ACC112 (cell line): ENCODE measurements around the gene U2SURP.
"Not testable (repeated sequence)": the region's sequence is repeated elsewhere in the genome, so short reads cannot be mapped to it uniquely, and the experiment has no call there.

Experiments used
- H2AFZ ChIP-seq: fragments of 200-600 bp; sonication (generic); one replicate; pipeline ENCODE4 v1.6.0; 2017; ENCODE audit warnings: antibody characterized with exemption, low read length; ENCODE audit not compliant: unreplicated experiment
- H3K27ac ChIP-seq: fragments of 200-600 bp; sonication (generic); 2 replicates; pipeline ENCODE4 v1.5.1; 2014; ENCODE audit warnings: low read depth, mild to moderate bottlenecking, antibody characterized with exemption, low read length, moderate library complexity
- H3K27me3 ChIP-seq: fragments of 200-600 bp; sonication (generic); 2 replicates; pipeline ENCODE4 v1.6.1; 2014; ENCODE audit warnings: mild to moderate bottlenecking, antibody characterized with exemption, low read length, moderate library complexity, mixed read lengths; ENCODE audit not compliant: insufficient read depth
- H3K36me3 ChIP-seq: fragments of 200-600 bp; sonication (generic); 2 replicates; pipeline ENCODE4 v1.6.1; 2016; ENCODE audit warnings: mild to moderate bottlenecking, antibody characterized with exemption, low read length, moderate library complexity, mixed read lengths; ENCODE audit not compliant: insufficient read depth
- H3K4me1 ChIP-seq: fragments of 200-600 bp; sonication (generic); one replicate; pipeline ENCODE4 v1.6.1; 2016; ENCODE audit warnings: low read length, mixed read lengths; ENCODE audit not compliant: insufficient read depth, unreplicated experiment, control insufficient read depth
- H3K4me3 ChIP-seq: fragments of 200-600 bp; sonication (generic); 2 replicates; pipeline ENCODE4 v1.5.1; 2014; ENCODE audit warnings: mild to moderate bottlenecking, low read depth, low read length
- H3K79me2 ChIP-seq: fragments of 200-600 bp; sonication (generic); one replicate; pipeline ENCODE4 v1.6.0; 2016; ENCODE audit warnings: low read length; ENCODE audit not compliant: control insufficient read depth, unreplicated experiment, insufficient read depth

Gene U2SURP

DNA sequence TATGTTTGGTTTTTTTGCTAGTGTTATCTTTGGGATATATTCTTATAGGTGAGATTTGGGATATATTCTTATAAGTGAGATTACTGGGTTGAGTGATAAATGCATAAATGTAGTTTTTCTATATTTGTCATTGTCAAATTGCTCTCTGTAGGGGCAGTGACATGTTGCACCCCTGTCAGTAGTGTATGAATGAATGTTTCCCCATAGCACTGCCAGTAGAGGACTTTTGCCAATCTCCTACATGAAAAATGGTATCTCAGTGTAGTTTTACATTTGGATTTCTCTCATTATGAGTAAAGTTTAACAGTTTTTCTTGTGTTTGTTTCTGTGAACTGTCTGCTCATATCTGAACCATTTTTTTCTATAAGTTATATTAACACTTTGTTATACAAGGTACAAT, 13.6 kb downstream of the U2SURP start:
- Histone ChIP-seq H3K4me3 (no peak overlapping the region), H2AFZ (no peak overlapping the region), H3K27ac (no peak overlapping the region), H3K27me3 (no peaks in the 10 kb centered on the region), H3K79me2 (peaks cover 58% of the 10 kb centered on the region), H3K36me3 (peaks cover 34% of the 10 kb centered on the region), H3K4me1 (peaks cover 10% of the 10 kb centered on the region)

DNA sequence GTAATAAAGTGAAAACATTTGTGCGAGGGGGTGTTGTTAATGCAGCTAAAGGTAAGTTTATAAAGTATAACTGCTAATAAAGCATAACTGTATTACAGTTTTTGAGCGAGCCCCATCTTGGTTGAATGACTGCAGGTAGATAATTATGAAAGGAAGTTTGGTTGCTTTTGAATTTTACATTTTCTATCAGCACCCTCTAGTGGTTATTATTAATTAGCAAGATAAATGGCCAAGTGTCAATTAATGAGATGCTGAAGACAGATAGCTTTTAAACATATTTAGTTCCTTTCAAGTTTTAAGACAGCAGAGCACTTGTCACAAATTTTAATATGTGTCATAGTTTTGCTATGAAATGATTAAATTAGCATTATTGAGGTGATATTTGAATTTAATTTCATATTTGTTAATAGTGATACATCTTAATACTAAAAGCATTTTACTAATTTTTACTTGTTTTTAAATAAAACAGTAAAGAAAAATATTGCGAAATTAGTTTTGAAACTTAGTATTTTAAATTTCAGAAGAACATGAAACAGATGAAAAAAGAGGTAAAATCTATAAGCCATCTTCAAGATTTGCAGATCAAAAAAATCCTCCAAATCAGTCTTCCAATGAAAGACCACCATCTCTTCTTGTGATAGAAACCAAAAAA, 15.1 kb downstream of the U2SURP start:
- Histone ChIP-seq H3K79me2 (peaks cover 45% of the 10 kb centered on the region), H2AFZ (no peak overlapping the region), H3K36me3 (peaks cover 42% of the 10 kb centered on the region), H3K27ac (no peak overlapping the region), H3K27me3 (no peaks in the 10 kb centered on the region), H3K4me3 (no peak overlapping the region), H3K4me1 (no peaks in the 10 kb centered on the region)

DNA sequence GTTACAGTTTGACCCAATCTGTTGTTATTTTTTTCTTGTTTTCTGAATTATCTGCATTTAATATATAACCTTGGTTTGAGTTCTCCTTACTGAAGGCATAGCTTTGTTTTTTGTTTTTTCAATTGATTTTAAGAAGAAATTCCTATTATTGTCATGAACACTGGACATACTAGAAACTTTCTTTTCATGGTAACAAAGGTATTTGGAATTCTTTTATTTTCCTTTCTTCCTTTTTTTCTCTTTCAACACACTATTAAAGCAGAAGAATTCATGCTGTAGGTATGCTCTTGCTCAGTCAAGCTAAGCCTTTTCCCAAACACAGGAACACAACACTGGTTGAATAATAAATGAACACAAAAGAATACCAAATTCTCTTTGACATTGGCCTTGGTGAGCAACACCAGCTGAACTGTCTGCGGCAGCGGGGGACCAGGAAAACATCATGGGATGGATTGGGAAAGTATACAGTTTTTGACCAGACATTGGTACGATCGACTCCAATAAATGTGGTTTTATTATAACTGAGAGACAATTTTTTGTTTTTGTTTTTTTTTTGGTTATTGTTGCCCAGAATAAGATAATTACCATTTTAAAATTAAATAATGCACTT, 23.1 kb downstream of the U2SURP start:
- H3K36me3 ChIP-seq, result peaks cover 62% of the 10 kb centered on the region
- H3K4me3 ChIP-seq, result no peak overlapping the region
- H3K27me3 ChIP-seq, result no peaks in the 10 kb centered on the region
- H2AFZ ChIP-seq, result no peak overlapping the region
- no peaks in the 10 kb centered on the region for H3K4me1 ChIP-seq
- no peak overlapping the region for H3K27ac ChIP-seq
- H3K79me2 ChIP-seq, result peaks cover 8% of the 10 kb centered on the region

DNA sequence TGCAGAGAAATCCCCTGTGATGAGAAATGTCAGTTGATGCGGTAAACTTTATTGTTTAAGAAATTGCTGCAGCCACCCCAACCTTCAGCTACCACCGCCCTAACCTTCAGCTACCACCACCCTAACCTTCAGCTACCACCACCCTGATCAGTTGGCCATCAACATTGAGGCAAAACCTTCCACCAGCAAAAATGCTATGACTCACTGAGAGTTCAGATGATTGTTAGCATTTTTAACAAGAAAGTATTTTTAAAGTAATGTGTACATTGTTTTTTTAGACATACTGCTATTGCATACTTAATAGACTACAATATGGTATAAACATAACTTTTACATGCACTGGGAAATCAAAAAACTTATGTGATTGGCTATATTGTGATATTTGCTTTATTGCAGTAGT, 30.0 kb downstream of the U2SURP start:
- H3K36me3 ChIP-seq, result peaks cover 69% of the 10 kb centered on the region
- H3K4me3 ChIP-seq, result no peak overlapping the region
- H2AFZ ChIP-seq, result no peak overlapping the region
- H3K27ac ChIP-seq, result no peak overlapping the region
- H3K79me2 ChIP-seq, result peaks cover 3% of the 10 kb centered on the region
- H3K4me1 ChIP-seq, result peaks cover 28% of the 10 kb centered on the region
- no peaks in the 10 kb centered on the region for H3K27me3 ChIP-seq

DNA sequence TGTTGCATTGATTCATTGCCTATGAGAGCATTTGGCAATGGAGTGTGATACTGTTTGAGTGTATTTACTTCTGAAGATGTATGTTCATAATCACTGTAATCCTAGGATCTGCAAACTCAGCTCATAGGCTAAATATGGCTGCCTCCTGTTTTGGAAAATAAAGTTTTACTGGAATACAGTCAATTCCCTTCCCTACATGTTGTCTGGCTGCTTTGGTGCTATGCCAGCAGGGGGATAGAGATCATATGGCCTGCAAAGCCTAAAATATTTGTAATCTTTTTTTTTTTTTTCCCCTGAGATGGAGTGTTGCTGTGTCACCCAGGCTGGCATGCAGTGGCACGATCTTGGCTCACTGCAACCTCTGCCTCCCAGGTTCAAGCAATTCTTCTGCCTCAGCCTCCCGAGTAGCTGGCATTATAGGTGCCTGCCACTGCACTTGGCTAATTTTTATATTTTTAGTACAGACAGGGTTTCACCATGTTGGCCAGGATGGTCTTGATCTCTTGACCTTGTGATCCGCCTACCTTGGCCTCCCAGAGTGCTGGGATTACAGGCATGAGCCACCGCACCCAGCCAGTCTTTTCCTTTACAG, 30.5 kb downstream of the U2SURP start:
- H2AFZ ChIP-seq, H3K27ac ChIP-seq, H3K27me3 ChIP-seq, H3K4me3 ChIP-seq, H3K79me2 ChIP-seq: not testable (repeated sequence)
- Histone ChIP-seq H3K36me3 (peaks cover 70% of the 10 kb centered on the region), H3K4me1 (peaks cover 29% of the 10 kb centered on the region)

DNA sequence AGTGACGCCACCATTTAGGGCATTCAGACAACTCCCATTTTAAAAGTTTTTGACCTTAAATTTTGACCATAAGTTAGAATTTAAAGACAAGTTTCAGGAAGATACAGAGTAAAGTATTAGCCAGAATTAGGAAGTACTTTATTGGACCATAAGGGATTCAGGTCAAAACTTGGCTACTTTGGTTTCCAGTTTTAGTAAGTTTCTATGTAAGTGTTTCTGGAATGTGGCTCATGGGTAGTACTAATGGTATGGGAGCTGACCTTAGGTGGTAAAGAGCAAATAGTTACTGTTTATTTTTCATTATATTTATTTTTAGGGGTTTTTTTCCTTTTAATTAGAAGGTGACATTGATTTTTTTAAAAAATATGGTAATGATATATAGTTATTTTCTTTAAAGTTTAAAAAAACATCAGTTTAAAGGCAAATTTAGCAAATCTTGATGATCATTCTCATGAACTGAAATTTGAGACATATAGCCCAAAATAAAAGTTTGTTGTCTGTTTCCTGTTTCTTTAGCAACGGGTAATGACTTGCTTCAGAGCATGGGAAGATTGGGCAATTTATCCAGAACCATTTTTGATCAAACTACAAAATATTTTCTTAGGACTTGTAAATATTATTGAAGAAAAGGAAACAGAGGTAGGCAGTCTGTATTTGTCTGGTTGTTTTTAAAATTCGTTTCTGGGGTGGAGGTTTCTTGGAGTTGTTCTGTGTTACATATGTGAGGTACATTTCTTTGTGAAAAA, 34.3 kb downstream of the U2SURP start:
- H3K4me3 ChIP-seq, result peak overlapping the region; percentile 7; the same call in 1 of the 2 replicates
- H2AFZ ChIP-seq, result no peak overlapping the region
- peaks cover 29% of the 10 kb centered on the region for H3K4me1 ChIP-seq
- peak overlapping the region; percentile 87 for H3K27ac ChIP-seq
- no peaks in the 10 kb centered on the region for H3K27me3 ChIP-seq
- H3K79me2 ChIP-seq, result peaks cover 3% of the 10 kb centered on the region
- peaks cover 49% of the 10 kb centered on the region for H3K36me3 ChIP-seq

GRCh38 chr3:143036557-143036956, 35.2 kb downstream of the U2SURP start:
- Histone ChIP-seq H3K36me3 (peaks cover 43% of the 10 kb centered on the region), H3K27ac (peak overlapping the region; percentile 87)

DNA sequence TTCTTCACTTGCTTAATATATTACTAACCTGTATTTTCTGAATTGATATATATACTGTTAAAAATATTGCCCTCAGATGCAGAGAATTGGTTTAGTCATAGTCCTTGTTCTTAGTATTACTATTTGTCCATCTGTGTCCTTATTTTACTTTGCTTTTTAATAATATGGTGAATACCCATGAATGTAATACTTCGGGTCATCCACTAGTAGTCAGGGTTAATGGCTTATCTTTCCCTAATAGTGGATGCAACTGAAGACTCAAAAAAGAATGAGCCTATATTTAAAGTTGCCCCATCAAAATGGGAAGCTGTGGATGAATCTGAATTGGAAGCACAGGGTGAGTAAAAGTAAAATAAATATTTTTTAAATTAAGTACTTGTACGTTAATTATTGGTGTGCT, 36.5 kb downstream of the U2SURP start:
- peak overlapping the region; percentile 87; the same call in 1 of the 2 replicates for H3K27ac ChIP-seq
- H2AFZ ChIP-seq, result no peak overlapping the region
- no peak overlapping the region for H3K4me3 ChIP-seq
- H3K4me1 ChIP-seq, result peaks cover 19% of the 10 kb centered on the region
- H3K79me2 ChIP-seq, result peaks cover 7% of the 10 kb centered on the region
- peaks cover 45% of the 10 kb centered on the region for H3K36me3 ChIP-seq
- no peaks in the 10 kb centered on the region for H3K27me3 ChIP-seq

More at GRCh38 chr3:143036557-143036956, 35.2 kb downstream of the U2SURP start:
- Histone ChIP-seq H3K27me3 (no peaks in the 10 kb centered on the region), H2AFZ (no peak overlapping the region), H3K4me1 (peaks cover 21% of the 10 kb centered on the region), H3K79me2 (peaks cover 7% of the 10 kb centered on the region), H3K4me3 (peak overlapping the region; percentile 7; the same call in 1 of the 2 replicates)

DNA sequence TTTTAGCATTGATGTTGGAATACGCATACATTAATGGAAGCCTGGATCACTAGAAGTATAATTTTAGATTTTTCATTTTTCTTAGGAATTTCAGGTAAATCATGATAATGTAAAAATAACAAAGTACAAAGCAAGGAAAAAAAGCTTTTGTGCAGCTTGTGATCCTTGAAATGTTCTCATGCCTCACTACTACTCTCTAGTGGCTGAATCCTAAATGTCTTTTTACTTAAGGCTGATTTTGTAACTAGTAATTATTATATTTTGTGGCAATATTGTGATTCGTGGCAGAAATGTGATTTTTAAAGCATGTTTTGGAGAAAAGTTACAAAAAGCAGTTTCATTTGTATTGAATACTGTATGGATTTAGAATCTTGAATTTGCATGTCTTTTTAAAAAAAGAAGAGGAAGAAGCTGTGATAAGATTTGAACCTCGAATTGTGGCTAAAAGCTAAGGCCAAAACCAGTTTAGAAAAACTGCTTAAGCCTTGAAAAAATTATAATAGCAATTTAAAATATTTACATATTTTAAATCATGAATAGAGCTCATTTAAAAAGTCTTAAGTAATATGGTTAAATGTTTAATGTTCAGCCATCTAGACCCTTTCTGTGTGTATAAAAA, 39.0 kb downstream of the U2SURP start:
- peaks cover 7% of the 10 kb centered on the region for H3K79me2 ChIP-seq
- no peaks in the 10 kb centered on the region for H3K27me3 ChIP-seq
- H3K27ac ChIP-seq, result no peak overlapping the region
- peaks cover 9% of the 10 kb centered on the region for H3K4me1 ChIP-seq
- no peak overlapping the region for H3K4me3 ChIP-seq
- H3K36me3 ChIP-seq, result peaks cover 42% of the 10 kb centered on the region
- H2AFZ ChIP-seq, result no peak overlapping the region

- Histone ChIP-seq H3K27ac (no peak overlapping the region), H3K27me3 (no peaks in the 10 kb centered on the region), H3K4me3 (no peak overlapping the region), H2AFZ (no peak overlapping the region), H3K79me2 (peaks cover 4% of the 10 kb centered on the region), H3K4me1 (no peaks in the 10 kb centered on the region), H3K36me3 (peaks cover 37% of the 10 kb centered on the region)
Observed at GRCh38 chr3:143041903-143042302, 40.5 kb downstream of the U2SURP start.
